Stimulated activated CD4-positive, alpha-beta T cell treated with anti-CD3 and anti-CD28 coated beads, Interleukin-4, amount 100 ng/mL, for 48 hours (primary cell): ENCODE data around the gene CACNA1I.

Source experiments
- DNase-seq, 2 donors: peaks; one replicate each; pipeline ENCODE4 v3.0.0-alpha.2; 2020; ENCODE audit warnings: low read depth in 2 of 2

The CACNA1I gene

DNA sequence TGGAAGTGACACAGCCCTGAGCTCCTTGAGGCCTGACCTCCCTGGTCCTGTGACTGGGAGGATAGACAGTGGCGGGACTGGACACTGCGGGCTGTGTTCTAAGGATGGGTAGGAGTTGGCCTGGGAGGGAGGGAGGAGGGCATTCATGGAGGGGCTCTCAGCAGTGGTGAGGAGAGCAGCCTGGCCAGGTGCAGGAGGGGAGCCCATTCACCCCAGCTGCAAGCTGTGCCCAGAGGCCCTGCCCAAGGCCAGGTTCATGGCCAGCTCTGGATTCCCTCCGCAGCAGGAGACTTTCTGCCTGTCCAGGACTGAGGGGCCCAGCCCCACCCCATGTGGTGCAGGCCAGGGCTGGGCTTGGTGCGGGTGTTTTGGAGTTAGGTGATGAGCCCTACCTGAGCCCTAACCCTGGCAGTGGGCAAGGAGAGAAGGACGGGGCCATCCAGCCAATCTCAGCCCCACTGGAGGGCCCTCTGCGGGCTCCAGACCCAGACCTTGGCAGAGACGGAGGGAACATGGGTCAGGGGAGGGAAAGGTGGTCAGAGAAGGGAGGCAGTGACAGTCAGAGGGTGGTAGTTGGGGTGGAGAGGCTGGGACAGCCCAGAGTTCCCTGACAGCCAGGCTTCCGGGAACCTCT lies 26.8 kb downstream of the CACNA1I start:
- no peak for DNase-seq

DNA sequence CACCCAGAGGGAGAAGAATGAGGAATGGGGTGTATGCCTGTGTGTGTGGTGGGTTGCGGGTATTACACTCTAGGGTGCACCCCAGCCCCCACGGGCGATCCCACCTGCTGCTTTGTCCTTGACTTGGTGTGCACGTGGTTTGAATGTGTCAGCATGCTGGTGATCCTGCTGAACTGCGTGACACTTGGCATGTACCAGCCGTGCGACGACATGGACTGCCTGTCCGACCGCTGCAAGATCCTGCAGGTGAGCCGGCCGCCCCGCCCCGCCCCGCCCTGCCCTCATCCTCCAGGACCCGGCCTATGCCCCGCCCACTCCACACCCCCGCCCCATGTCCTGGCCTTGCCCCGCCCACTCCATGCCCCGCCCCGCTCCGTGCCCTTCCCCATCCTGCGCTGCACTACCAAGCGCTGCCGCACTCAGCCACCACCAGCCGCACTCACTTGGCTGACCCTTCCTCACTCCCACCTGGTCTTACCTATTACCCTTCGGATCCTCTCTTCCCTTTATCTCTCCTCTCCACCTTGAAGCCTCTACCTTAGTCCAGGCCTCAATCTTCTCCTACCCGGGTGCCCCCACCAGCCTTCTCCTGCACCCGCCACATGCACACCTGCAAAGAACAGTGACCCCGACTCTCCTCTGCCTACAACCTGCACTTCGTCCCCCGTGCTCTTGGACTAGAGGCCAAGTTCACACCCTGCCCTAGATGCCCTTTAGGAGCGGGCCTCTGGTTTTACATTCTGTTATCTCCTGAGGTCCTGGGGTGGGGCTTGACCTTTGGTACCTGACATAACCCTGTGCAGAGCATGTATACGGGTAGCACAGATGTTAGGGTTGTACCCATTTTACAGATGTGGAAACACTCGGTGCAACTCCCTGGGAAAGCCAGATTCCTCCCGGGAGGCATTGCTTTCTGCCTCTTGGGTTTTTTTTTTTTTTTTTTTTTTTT lies 27.7 kb downstream of the CACNA1I start:
- DNase-seq = peak; percentile 80 to 86

DNA sequence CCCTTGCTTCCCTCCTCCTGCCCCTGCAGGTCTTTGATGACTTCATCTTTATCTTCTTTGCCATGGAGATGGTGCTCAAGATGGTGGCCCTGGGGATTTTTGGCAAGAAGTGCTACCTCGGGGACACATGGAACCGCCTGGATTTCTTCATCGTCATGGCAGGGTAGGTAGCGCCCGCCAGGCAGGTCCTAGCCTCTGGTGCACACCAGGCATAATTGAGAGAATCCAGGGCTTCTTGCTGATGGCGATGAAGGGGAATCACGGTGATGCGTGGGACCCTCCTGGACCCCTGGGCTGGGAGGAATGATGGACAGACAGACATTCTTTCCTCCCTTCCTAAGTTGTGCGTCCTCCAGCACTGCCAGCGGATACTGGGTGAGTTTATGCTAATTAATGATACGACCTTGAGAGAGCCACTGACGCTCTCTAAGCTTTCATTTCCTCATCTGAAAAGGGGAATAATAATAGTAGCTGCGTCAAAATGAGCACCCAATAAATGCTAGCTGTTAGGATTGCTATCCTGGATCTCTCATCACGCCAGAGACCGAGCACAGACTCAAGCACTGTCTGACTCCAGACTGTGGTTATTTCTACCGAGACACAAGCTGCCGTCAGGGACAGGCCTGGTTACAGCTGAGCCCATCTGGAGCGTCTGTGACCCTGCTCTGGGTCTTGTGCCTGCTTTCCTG lies 30.1 kb downstream of the CACNA1I start:
- DNase-seq = no peak

DNA sequence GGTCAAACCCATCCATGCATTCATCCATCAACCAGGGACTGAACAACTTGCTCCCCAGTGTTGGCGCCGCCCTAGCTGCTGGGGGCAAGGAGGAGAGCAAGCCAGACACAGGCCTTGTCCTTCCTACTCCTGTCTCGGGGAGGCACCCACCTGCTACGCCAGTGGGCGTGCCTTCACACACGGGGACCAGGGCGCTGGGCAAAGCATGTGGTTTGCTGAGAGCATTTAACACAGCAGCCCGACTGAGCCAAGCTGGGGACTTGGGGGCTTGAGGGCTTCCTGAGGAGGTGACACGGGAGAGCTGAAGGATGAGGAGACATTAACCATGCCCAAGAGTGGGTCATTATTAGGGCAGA lies 30.6 kb downstream of the CACNA1I start:
- no peak for DNase-seq

DNA sequence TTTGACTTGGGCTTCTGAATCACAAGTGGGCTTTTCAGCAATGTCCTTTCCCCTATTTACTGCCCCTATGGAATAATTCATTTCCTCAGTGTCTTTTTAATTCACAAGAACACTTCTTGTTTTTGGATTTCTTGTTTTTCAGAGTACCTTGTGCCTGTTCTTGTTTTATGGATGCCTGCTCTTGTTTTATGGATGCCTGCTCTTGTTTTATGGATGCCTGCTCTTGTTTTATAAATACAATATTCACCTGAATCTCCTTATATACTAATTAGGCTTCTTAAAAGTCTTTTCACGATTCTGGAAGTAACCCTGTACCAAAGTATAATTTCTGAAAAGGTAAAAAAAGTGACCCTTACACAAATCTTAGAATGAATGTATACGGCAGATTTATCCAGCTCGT lies 32.8 kb downstream of the CACNA1I start:
- no peak for DNase-seq

DNA sequence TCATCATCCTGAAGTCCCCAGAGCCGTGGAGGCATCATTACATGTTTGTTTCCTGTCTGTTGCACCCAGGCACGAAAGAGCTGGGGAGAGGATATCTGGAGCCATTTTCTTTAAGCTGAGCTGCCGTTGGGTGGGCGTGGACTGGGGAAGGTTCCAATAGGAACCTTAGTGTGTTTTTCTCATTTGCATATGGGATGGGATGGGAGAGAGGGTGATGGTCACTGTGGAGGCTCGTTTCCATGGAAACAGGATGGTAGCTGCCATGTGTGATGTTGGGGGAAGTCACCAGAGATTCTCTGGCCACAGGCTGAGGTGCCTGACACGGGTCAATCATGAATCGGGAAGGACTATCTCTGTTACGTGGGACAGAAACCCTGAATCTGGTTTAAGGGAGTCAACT lies 39.7 kb downstream of the CACNA1I start:
- DNase-seq = no peak

DNA sequence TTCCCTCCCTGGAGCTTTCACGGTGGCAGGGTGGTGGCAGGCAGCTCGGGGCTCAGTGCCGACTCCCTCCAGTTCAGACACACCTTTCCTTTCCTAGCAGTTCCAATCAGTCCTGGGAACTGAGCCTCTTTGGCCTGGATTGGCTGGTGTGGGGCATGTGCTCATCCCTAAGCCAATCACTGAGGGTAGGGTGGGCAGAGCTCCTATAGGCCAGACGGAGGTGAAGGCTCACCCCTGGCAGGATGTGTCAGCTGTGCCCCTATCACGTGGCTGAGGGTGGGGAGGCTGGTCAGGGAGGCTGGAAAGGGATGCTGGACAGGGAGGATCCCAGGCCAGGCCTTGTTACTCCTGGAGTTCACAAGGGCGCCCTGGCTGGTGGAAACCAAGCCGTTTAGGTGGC lies 40.2 kb downstream of the CACNA1I start:
- no peak for DNase-seq

DNA sequence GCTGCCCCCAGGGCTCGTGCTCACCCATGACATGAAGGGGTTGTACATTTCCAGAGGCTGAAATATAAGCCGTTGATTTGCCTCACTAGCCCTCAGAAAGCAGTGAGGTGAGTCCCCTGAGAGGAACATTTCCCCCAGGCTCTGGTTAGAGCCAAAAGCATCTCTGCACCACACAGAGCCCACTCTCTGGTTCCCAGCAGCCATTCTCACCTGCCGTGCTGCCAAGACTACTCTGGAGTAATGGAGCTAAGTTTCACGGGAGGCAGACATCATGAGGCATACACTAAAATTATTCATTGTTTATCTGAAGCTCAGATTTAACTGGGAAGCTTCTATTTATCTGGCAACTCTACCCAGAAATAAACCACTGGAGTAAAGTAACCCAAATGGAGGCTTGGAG lies 40.8 kb downstream of the CACNA1I start:
- DNase-seq = no peak

DNA sequence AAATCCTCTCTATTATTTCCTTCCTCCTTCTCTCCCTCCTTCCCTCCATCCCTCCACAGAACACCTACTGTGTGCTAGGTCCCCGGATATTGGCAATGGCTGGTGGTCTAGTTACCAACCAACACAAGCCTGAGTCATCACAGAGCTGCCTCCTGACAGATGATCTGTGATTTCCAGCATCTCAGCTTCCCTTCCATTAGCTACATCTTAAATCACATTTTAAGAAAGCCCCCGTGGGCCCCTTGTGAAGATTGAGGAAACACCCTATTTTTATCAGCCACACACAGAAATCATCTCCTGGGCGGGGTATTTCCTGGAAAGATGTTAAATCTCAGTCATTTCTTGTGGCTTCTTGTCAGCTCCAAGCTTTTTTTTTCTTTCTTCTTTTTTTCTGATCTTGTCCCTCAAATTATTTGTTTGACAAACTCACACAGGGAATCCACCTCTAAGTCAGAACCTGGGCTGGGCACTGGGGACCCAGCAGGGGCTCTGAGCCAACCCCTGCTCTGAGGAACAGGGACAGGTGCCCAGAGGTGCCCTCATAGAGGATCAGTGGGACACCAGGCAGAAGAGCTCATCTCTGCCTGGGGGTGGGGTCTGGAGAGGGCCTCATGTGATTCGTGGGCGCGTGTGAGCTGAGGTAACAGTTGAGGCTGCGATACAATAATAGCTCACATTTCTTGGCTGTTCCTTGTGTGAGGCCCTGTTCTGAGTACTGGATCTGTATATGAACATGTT lies 42.4 kb downstream of the CACNA1I start:
- no peak for DNase-seq

DNA sequence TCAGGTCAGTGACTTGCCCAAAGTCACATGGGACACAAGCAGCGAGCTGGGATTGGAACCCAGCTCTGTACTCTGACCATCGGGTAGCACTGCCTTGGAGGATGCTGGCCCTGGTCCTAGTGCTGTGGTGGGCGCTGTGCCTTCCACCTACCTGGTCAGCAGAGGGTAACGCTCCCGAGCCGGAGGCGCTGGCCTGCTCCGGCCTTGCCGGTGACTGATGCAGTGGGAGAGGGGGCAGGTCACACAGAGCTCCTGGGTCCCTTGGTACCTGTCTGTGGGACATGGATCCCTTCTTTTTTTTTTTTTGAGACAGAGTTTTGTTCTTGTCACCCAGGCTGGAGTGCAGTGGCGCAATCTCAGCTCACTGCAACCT lies 43.0 kb downstream of the CACNA1I start:
- DNase-seq = no peak

DNA sequence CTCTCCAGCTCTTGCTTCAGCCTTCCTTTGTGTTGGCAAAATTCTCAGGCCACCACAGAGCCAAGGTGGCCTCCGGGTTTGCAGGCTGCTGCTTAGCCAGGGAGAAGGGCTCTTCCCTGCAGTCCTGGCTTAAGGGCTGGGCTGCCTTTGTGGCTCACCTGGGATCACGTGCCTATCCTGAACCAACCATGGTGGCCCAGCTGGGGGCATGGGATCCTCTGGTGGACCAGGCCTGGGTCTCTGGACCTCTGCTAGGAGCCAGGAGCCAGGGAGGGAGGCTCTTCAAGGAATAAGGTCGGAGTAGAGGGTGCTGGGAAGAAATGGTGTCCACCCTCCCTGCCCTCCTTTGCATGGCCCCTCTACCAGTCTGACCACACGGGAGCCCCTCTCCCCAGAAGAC lies 43.9 kb downstream of the CACNA1I start:
- DNase-seq = no peak

DNA sequence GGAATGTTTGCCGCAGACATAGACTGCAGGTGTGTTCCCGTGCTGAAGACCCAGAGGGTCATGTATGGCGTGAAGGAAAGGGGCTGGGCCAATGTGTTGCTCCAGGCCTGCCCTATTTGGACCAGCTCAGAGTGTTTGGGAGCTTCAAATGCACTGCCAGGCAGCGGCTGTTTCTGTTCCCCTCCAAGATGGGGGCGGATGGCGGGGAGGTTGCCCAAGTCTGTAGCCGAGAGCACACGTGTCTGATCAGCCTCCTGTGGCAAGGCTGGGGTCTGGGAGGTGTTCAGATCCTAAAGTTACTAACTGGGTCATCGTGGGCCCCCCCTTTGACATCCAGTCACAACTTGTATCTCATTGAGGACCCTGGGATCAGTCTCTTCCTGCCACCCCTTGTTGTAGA lies 45.5 kb downstream of the CACNA1I start:
- DNase-seq = no peak

DNA sequence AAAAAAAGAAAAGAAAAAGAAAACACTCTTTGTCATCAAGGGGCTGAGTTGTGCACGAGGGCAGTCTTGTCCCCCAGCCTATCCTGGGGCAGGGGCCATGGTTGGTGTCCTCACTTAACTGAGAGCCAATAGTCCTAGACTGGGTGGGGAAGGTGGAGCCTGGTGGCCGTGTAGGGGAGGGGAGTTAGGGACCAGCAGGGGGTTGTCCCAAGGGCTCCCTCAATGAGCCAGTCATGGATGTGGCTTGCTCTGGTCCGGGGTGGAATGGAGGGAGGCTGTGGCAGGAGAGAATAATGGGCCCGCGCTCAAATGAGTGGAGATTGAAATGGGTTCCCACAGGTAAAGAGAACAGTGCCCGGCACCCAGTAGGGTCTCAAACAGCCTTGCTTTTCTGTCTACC lies 46.2 kb downstream of the CACNA1I start:
- DNase-seq = no peak

DNA sequence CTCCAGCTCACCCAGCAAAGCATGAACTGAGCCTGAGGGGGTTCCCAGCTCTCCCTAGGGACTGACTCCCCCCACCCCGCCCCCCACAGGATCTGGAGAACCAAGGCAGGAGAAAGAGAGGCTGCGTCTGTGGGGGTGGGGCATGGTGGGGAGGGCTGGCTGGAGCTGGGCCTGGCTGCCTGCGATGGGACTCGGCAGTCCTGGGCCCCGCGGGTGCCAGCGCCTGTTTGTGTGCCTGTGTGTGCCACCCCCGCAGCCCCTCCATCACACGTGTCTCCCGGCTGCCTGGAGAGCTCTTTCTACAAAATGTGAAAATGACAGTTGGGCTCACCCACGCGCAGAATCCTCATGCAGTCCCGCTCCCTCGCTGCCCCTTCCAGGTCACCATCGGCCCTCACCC lies 46.8 kb downstream of the CACNA1I start:
- no peak for DNase-seq

DNA sequence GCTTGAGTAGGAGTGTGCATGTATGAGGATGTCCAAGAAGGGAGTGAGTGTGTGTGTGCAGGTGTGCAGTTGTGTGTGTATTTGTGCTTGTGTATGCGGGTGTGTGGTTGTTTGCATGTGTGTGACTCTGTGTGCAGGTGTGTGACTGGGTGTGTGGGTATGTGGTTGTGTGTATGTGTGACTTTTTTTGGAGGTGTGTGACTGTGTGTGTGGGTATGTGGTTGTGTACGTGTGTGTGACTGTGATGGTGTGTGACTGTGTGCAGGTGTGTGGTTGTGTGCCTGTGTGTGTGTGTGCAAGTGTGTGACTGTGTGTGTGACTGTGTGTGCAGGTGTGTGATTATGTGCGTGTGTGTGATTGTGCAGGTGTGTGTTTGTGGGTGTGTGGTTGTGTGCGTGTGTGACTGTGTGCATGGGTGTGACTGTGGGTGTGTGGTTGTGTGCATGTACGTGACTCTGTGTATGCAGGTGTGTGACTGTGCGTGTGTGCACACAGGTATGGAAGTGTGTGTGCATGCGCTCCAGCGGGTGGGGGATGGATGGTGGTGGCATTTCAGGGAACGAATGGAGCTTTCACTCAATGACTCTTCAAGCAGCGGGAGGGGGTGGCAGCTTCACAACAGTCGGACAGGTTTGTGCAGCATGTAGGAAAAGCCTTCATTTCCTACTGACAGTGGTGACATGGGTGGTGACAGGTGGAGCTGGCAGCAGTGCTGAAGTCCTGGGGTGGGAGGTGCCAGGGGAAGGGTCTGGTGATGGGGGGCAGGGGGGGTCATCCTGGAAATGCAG lies 47.6 kb downstream of the CACNA1I start:
- DNase-seq = no peak

DNA sequence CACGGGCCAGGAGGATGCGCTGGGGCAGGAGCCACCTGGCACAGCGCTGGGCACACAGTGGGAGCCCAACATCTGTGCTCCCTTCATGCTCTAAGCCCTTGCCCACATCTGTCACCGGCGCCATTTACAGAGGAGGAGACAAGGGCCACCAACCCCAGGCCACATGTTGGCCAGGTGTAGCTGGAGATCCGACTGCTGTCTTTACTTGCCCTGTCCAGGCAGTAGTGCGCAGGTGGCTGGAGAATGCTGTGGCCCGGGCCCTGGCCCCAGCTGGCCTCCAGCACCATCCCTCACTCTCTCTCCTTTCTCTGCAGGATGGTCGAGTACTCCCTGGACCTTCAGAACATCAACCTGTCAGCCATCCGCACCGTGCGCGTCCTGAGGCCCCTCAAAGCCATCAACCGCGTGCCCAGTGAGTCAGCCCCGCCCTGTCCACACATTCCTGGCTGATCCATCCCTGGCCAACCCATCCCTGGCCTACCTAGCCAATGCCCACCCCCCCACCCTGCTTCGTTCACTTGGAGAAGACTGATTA lies 48.5 kb downstream of the CACNA1I start:
- DNase-seq = no peak

DNA sequence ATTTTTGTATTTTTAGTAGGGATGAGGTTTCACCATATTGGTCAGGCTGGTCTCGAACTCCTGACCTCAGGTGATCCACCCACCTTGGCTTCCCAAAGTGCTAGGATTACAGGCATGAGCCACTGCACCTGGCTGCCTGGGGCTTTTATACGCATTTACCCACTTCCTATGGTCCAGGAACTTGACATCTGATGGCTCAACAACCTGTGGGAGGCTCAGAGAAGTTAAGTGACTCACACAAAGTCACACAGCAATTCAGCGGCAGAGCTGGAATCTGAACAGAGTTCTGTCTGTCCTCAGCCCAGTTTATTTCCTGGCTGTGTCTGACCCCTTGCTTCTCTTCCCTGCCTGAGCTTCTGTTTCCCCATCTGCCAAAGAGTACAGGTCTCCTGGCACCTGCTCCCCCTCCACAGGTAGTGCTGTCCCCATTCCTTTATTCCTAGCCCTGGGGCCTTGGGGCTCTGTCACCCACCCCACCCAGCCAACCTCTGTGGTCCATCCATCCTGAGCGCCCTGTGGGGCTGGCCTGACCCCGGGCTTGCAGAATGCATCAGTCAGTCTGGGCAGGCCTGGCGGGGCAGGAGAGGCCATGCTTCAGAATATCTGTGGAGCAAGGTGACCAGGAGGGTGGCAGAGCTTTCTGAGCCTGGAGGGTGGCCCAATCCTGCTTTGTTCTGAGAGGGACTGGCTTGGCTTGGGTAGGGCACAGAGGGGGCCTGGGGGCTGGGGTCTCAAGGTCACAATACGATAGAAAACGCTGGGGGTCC lies 50.6 kb downstream of the CACNA1I start:
- DNase-seq = no peak

DNA sequence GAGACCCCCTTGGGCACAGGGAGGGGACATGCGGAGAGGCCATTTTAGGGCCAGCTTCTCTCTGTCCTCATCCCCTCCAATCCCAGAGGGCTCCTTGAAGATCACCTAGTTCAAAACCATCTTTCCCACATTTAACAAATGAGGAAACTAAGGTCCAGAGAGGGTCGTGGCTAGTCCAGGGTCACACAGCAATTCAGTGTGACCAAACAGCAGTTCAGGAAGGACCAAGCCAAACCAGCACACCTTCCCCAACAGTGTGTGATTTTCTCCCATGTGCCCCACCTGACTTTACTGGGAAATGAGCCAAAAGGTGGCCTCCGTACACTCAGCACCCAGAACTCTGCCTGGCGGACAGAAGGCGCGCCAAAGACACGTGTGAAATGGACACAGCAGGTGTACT lies 51.3 kb downstream of the CACNA1I start:
- DNase-seq = no peak

DNA sequence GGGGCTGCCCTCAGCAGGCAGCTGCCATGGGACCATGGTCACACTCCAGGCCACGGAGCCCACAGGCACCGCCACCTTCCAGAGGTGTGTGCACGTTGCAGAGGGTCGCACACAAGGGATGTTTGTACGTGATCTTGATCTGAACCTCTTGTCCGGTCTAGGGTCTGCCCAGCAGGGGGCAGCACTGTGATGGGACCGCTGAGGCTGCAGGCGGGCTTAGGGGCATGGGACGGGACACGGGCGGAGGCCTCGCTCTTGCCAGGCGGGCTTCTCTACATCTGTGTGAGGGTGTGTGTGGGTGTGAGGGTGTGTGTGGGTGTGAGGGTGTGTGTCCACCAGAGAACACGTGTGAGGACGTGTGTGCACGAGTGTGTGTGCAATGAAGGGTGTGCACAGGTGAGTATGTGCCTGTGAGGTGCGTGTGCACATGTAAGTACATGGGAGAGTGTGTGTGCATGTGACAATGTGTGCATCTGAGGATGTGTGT lies 52.4 kb downstream of the CACNA1I start:
- DNase-seq = peak; percentile 48 to 71
